Measurements from ENCODE around the gene SUSD6.

SUSD6 gene

GRCh38 chr14:69626132-69626500 is 14.7 kb downstream of the SUSD6 start:
- no peak for DNase-seq (ENCODE audit: low read depth)
- no peak for TF ChIP-seq CTCF (conservative IDR thresholded peaks at IDR 0.05; ENCODE audit: control insufficient read depth, insufficient read depth, low read depth, low read length)
- no peak overlapping the region for H3K4me3 ChIP-seq (ENCODE audit: control insufficient read depth, low read depth, low read length)

DNA sequence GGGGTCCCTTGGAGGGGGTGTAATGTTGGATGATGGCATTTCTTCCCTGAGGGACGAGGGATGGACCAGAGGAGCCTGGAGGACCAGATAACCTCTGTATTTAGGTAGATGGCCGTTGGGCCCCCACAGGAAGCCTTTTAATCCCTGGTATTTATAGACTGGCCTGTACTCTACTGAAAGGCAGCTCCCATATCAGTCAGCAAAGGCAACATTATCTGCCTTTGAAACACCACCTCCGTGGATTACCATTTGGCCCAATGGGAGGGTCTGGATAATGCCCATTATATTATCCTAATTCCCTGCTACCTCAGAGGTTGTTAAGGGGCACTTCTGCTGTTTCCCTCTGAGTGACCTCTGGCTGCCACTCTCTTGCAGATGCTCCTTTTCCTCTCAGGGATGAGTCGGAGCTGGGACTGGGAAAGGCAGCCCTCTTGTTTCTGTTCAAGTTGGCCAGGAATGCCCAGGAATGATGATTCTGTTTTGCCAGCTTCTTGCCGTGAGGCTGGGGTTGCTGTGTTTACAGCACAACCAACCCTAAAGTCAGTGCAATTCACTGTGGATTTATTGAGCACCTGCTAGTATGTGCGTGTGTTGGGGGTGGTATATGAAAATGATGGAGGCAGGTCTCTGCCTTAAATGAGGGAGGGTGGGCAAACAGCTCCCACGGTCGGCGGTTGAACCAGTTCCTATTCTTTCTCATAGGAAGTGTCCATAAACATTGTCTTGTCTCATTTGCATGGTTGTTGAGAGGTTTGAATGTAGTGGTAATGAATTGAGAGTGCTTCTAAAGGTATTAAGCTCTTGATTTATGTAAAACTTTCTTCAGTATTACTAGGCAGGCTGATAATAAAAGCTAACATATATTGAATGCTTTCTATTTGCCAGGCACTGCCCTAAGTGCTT is 18.1 kb downstream of the SUSD6 start:
- TF ChIP-seq CTCF (conservative IDR thresholded peaks at IDR 0.05; ENCODE audit: control insufficient read depth, insufficient read depth, low read depth, low read length): no peak
- DNase-seq (ENCODE audit: low read depth): no peak
- H3K4me3 ChIP-seq (ENCODE audit: control insufficient read depth, low read depth, low read length): no peak overlapping the region

DNA sequence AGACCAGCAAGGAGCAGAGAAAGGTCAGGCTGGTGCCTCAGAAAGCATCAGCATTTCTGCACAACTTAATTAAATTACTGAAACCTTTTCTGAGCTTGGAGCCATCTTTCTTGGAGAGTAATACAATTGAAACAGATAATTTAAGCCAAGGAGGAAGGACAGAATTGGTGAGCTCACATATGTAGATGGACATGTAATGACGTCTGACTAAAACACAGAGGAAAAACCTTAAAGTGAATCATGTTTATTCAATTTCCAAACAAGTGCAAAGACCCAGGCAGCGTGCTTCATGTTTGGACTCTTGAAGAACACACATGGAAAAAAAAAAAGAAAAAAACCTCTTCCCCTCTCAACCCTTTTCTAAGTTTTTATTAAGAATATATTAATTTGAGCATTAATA is 19.0 kb downstream of the SUSD6 start:
- no peak for TF ChIP-seq CTCF (conservative IDR thresholded peaks at IDR 0.05; ENCODE audit: control insufficient read depth, insufficient read depth, low read depth, low read length)
- H3K4me3 ChIP-seq (ENCODE audit: control insufficient read depth, low read depth, low read length): no peak overlapping the region
- DNase-seq (ENCODE audit: low read depth): no peak

GRCh38 chr14:69631509-69631908 is 20.1 kb downstream of the SUSD6 start:
- no peak for DNase-seq (ENCODE audit: low read depth)
- no peak for TF ChIP-seq CTCF (conservative IDR thresholded peaks at IDR 0.05; ENCODE audit: control insufficient read depth, insufficient read depth, low read depth, low read length)
- H3K4me3 ChIP-seq (ENCODE audit: control insufficient read depth, low read depth, low read length): no peak overlapping the region

DNA sequence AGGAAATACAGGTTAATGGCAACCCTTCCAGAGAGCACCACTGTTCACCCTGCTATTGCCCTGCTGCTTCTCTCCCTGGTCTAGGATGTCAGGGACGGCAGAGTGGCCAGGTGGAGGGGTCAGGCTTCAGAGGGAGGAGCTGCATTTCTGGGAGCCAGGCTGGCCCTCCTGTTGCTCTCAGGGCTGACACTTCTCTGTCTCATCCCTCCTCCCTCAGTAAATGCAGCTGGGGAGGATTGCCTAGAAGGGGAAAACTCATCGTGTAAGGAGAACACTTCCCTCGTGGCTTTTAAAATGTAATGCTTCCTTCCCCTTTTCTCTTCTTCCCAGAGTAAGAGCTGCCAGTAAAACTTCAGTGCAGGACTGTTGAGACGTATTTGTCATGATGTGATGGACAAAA is 20.8 kb downstream of the SUSD6 start:
- no peak for TF ChIP-seq CTCF (conservative IDR thresholded peaks at IDR 0.05; ENCODE audit: control insufficient read depth, insufficient read depth, low read depth, low read length)
- no peak overlapping the region for H3K4me3 ChIP-seq (ENCODE audit: control insufficient read depth, low read depth, low read length)
- no peak for DNase-seq (ENCODE audit: low read depth)

DNA sequence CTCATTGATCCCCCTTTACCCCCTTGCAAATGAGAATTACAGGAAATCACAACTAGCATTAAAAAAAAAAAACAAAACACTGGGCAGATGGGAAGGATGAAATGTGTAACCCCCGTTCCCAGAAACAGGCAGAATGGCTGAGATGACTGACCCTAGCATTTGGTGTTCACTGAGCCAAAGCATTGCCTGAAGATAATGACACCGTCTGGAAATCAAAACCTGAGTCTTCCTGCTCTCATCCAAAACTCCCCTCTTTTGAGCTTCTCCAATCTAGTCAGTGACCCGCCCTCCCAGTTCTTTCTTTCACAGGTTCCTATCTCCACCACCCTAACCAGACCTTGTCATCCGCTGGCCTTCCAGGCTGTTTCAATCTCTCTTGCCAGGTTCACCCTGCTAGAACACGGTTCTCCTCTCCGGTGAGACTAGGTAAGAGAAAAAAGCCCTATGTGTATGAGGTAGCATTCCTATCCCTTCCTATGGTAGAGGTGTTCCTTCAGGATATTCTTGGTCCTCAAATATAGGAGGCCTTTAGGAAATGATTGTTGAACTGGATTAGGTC is 21.3 kb downstream of the SUSD6 start:
- no peak for TF ChIP-seq CTCF (conservative IDR thresholded peaks at IDR 0.05; ENCODE audit: control insufficient read depth, insufficient read depth, low read depth, low read length)
- no peak for DNase-seq (ENCODE audit: low read depth)
- no peak overlapping the region for H3K4me3 ChIP-seq (ENCODE audit: control insufficient read depth, low read depth, low read length)

All from fibroblast of mammary gland (primary cell).